HG02852 (cell line): ENCODE measurements around the gene RBM20.
"Not testable (repeated sequence)": the region's sequence is repeated elsewhere in the genome, so short reads cannot be mapped to it uniquely, and the experiment has no call there.

Source experiments
- ATAC-seq: cut with Tn5 transposase; IDR thresholded peaks from one replicate; pipeline ENCODE4 v1.9.1; 2021; ENCODE audit warnings: mild to moderate bottlenecking, moderate library complexity; ENCODE audit not compliant: unreplicated experiment

Gene RBM20

GRCh38 chr10:110625356-110625894, 18.7 kb upstream of the RBM20 start:
- no peak for ATAC-seq

DNA sequence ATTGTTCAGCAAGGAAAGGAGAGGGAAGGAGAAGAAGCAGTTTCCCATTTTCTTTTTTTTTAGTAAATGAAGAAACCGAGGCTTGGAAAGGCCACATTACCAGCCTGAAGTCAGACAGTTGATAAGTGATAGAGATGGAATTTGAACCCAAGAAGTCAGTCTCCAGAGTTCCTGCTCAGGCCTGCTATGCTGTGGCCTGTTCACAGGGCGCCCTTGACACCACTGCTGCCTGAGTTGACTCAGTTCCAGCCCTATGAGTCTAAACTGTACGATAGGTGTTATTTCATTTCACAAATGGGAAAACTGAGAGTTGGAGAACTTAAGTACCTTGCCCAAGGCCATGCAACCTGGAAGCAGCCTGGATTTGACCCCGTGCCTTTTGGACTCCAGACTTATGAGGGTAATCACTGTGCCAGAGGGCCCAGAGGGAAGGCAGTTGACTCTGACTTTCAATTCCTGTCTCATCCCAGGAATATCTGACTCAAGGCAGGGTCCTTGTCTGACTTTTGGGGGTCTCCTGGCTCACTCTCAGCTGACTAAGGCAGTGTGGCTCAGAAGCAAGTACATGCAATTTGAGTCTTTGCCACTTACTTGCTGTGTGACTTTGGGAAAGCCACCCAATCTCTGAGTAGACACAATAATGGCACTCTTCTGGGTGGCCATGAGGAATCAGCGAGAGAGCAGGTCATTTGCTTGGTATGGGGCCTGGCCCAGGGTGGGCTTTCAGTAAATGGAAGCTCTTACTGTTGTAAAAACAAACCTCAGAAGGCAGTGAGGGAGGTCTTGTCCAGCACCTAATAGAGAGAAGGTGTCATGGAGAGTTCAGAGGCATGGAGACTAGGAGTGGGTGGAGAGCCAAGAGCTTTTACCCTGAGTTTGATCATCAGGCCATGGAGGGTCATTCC, 17.9 kb upstream of the RBM20 start:
- ATAC-seq = no peak

DNA sequence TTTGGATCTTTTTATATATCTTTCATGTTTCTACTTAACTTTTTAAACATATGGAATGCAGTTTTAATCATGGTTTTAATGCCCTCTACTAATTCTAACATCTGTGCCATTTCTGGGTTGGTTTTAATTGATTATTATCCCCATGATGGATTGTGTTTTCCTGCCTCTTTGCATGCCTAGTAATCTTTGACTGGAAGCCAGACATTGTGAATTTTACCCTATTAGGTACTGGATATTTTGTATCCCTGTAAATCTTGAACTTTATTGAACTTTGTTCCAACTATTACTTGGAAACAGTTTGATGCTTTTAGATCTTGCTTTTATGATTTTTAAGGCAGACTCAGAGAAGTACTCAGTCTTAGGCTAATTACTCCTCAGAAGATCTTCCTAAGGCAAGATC, 16.0 kb upstream of the RBM20 start:
- no peak for ATAC-seq

- ATAC-seq = no peak
Measured at GRCh38 chr10:110629680-110630191, 14.4 kb upstream of the RBM20 start.

GRCh38 chr10:110631934-110632333, 12.2 kb upstream of the RBM20 start:
- no peak for ATAC-seq

GRCh38 chr10:110632591-110633215, 11.4 kb upstream of the RBM20 start:
- no peak for ATAC-seq

- no peak for ATAC-seq
Measured at GRCh38 chr10:110634527-110635209, 9.5 kb upstream of the RBM20 start.

DNA sequence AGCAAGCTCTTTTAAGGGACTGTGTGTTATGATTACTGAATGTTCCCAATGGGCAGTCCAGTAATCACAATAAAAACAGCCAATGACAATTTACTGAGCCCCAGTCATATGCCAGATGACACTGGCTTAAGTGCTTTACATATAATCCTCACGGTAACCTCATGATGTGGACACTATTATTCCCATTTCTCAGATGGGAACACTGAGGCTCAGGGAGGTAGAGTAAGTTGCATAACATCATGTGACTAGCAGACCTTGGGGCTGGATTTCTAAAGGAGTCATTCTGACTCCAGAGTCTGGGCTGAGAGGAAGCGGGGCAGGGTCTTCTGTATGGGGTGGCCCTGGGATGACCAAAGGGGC, 7.6 kb upstream of the RBM20 start:
- ATAC-seq = no peak

- ATAC-seq = no peak
Measured at GRCh38 chr10:110636932-110637557, 7.1 kb upstream of the RBM20 start.

DNA sequence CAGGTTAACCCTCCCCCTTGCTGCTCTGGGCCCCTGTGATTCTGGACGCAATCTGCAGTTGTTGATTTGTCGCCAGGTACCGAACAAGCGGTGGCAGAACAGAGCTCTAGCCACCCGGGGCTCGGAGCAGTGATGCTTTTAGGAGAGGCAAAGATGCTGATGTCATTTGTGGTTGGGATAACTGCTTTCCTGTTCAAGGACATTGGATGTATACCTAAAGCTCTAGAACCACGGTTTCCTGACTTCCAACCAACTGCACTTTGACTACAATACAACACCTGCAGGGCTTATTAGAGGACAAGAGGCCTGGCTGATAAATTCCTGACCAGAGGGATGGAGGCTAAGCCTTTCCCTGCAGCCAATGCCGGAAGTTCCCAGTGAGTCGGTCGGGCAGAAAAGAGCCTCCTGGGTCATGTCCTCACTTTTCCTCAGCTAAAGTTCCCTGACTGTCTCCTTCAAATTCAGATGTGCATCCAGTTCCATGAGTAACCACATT, 6.5 kb upstream of the RBM20 start:
- ATAC-seq = no peak

GRCh38 chr10:110638319-110638718, 5.8 kb upstream of the RBM20 start:
- no peak for ATAC-seq

DNA sequence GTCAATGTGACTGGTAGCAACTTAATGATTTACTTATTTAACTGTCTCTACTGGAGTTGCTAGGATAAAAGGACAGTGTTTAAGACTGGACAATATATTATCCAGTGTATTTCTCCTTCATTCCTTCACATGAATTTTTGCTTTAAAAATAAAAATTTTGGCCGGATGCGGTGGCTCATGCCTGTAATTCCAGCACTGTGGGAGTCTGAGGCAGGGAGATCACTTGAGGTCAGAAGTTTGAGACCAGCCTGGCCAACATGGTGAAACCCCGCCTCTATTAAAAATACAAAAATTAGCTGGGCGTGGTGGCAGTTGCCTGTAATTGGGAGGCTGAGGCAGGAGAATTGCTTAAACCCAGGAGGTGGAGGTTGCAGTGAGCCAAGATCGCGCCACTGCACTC, 5.1 kb upstream of the RBM20 start:
- ATAC-seq = not testable (repeated sequence)

GRCh38 chr10:110639858-110640257, 4.3 kb upstream of the RBM20 start:
- not testable (repeated sequence) for ATAC-seq

- ATAC-seq = no peak
Measured at GRCh38 chr10:110641256-110641655, 2.9 kb upstream of the RBM20 start.

DNA sequence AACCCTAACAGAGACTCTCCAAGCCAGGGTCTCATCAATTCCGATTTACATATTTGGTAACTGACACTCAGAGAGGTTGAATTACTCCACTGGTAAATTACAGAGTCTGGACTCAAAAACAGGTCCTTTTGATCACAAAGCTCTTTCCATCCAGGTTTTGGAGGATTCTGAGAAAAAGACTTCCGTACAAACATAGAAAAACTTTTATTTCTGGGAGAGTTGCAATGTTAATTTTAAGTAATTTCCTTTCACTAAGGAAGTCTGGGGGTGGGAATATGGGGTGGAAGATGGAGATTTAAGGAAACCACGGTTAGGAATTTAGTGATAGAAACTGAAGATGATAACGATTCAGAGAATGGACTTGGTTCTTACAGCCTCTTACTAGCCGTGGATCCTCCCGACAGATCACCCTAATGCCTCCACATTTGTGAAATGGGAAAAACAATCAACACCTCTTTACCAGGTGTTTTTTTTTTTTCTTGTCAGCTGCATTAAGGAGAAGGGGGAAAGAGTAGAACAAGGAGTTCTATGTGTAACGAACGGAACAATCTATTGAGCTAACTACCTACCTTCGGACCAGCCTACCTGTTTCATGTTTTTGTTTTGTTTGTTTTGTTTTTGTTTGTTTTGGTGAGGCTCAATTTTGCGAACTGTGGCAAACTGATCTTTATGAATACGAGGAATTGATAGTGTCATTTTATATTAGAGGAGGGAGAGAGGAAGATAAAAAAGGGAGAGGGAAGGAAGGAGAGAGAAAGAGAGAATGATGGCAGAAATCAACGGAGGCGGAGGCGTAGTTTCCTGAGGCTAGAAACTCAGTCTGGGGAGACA, 1.7 kb upstream of the RBM20 start:
- no peak for ATAC-seq

- no peak for ATAC-seq
Measured at GRCh38 chr10:110643035-110643652, 992 bp upstream of the RBM20 start.

- ATAC-seq = no peak
Measured at GRCh38 chr10:110644598-110645462, 694 bp downstream of the RBM20 start.

- no peak for ATAC-seq
Measured at GRCh38 chr10:110646417-110647135, 2.4 kb downstream of the RBM20 start.
